ENCODE data around the gene SLC35F4.
"Not testable (repeated sequence)": the region's sequence is repeated elsewhere in the genome, so short reads cannot be mapped to it uniquely, and the experiment has no call there.

The SLC35F4 gene

GRCh38 chr14:57865403-57866198 is at the start of gene SLC35F4:
Gene SLC35F4 (minus strand): TSS chr14:57866092.
- no peak for DNase-seq

GRCh38 chr14:57909626-57910025 is 43.7 kb upstream of the SLC35F4 start:
- no peak for DNase-seq

- no peak for DNase-seq
Measured at GRCh38 chr14:57903954-57904353, 38.1 kb upstream of the SLC35F4 start.

- DNase-seq: no peak
Measured at GRCh38 chr14:57898837-57899572, 33.1 kb upstream of the SLC35F4 start.

GRCh38 chr14:57897144-57897748 is 31.4 kb upstream of the SLC35F4 start:
- DNase-seq: no peak

GRCh38 chr14:57889245-57889644 is 23.4 kb upstream of the SLC35F4 start:
- DNase-seq: no peak

- no peak for DNase-seq
Measured at GRCh38 chr14:57884175-57884574, 18.3 kb upstream of the SLC35F4 start.

GRCh38 chr14:57883061-57883460 is 17.2 kb upstream of the SLC35F4 start:
- DNase-seq: no peak

GRCh38 chr14:57879516-57879915 is 13.6 kb upstream of the SLC35F4 start:
- no peak for DNase-seq

GRCh38 chr14:57875985-57876384 is 10.1 kb upstream of the SLC35F4 start:
- no peak for DNase-seq

GRCh38 chr14:57875296-57875695 is 9.4 kb upstream of the SLC35F4 start:
- DNase-seq: no peak

- DNase-seq: no peak
Measured at GRCh38 chr14:57871459-57872080, 5.7 kb upstream of the SLC35F4 start.

GRCh38 chr14:57870686-57871457 is 5.0 kb upstream of the SLC35F4 start:
- DNase-seq: no peak

- DNase-seq: no peak
Measured at GRCh38 chr14:57869617-57870016, 3.7 kb upstream of the SLC35F4 start.

GRCh38 chr14:57866199-57866705 is 360 bp upstream of the SLC35F4 start:
- no peak for DNase-seq

- no peak for DNase-seq
Measured at GRCh38 chr14:57865066-57865402, 858 bp downstream of the SLC35F4 start.

GRCh38 chr14:57864659-57865058 is 1.2 kb downstream of the SLC35F4 start:
- DNase-seq: no peak

- no peak for DNase-seq
Measured at GRCh38 chr14:57863471-57863870, 2.4 kb downstream of the SLC35F4 start.

- DNase-seq: not testable (repeated sequence)
Measured at GRCh38 chr14:57855666-57856065, 10.2 kb downstream of the SLC35F4 start.

- no peak for DNase-seq
Measured at GRCh38 chr14:57854571-57854970, 11.3 kb downstream of the SLC35F4 start.

- DNase-seq: no peak
Measured at GRCh38 chr14:57851354-57851753, 14.5 kb downstream of the SLC35F4 start.

- no peak for DNase-seq
Measured at GRCh38 chr14:57848786-57849185, 17.1 kb downstream of the SLC35F4 start.
